Measurements from ENCODE around the gene GNG13.

GRCh38 chr16:784431-784830, 16.1 kb downstream of the GNG13 start:
- no peak for TF ChIP-seq CTCF (conservative IDR thresholded peaks at IDR 0.05)
- TF ChIP-seq ZFX (IDR thresholded peaks at IDR 0.05) = no peak

All from C4-2B (cell line).